ENCODE data around the gene COTL1. TPM values are rescaled to one million over a fixed set of nuclear protein-coding genes. Genes with fewer than 3 reads are reported as not detected.
A peak's percentile ranks its signal among the peaks of the same experiment; 100 is the strongest.

Gene COTL1
- total and polyA plus RNA-seq, 9 donors: 13.8 to 46.4 (median 29.3) TPM

DNA sequence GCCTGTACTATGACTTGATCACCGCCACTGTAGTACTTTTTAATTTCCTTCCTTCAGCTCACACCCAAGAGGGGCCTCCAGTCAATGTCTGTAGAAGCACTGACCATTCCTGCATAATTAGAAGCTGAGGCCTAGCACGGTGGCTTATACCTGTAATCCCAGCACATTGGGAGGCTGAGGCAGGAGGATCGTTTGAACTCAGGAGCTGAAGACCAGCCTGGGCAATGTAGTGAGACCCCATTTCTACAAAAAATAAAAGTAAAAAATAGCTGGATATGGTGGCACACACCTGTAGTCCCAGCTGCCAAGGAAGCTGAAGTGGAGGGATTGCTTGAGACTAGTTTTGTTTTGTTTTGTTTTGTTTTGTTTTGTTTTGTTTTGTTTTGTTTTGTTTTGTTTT is 36.4 kb upstream of the COTL1 start:
- DNase-seq: no peak
- intact Hi-C loops (cut with DNase I): no loop called here
- H3K27me3 ChIP-seq: no peaks in the 10 kb centered on the region
- WGBS, 3 donors: 89 to 92% (median 90%) methylated on average over 3 of the region's 3 CpGs
- TF ChIP-seq POLR2A (IDR thresholded peaks at IDR 0.05) (no peak), EP300 (IDR thresholded peaks at IDR 0.05) (no peak)
- TF ChIP-seq, protein P1, sequence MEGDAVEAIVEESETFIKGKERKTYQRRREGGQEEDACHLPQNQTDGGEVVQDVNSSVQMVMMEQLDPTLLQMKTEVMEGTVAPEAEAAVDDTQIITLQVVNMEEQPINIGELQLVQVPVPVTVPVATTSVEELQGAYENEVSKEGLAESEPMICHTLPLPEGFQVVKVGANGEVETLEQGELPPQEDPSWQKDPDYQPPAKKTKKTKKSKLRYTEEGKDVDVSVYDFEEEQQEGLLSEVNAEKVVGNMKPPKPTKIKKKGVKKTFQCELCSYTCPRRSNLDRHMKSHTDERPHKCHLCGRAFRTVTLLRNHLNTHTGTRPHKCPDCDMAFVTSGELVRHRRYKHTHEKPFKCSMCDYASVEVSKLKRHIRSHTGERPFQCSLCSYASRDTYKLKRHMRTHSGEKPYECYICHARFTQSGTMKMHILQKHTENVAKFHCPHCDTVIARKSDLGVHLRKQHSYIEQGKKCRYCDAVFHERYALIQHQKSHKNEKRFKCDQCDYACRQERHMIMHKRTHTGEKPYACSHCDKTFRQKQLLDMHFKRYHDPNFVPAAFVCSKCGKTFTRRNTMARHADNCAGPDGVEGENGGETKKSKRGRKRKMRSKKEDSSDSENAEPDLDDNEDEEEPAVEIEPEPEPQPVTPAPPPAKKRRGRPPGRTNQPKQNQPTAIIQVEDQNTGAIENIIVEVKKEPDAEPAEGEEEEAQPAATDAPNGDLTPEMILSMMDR (IDR thresholded peaks at IDR 0.05): no peak
- no peaks in the 10 kb centered on the region for H3K36me3 ChIP-seq
- peaks cover 2% of the 10 kb centered on the region for H3K4me1 ChIP-seq (ENCODE audit: insufficient read depth)
- H3K9me3 ChIP-seq: no peaks in the 10 kb centered on the region
- H3K4me3 ChIP-seq: no peak overlapping the region
- no peak overlapping the region for H3K27ac ChIP-seq

DNA sequence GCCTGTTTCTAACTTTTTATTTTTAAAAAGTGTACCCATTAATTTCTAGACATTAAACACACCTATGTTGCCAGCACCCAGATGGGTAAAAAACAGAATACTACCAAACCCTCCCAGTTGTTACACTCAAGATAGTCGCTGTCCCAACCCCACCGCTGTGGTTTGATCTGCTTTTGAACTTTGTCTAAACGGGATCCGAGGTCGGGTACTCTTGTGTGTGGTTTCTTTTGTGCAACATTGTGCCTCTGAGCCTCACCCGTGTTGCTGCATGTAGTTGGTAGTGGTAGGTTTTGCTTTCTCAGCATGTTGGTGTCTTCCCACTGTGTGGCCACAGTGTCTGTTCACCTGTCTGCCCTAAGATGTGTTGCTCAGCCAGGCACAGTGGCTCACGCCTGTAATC is 34.7 kb upstream of the COTL1 start:
- no peak for DNase-seq
- TF ChIP-seq POLR2A (IDR thresholded peaks at IDR 0.05) (no peak), EP300 (IDR thresholded peaks at IDR 0.05) (no peak)
- TF ChIP-seq, protein P1 (IDR thresholded peaks at IDR 0.05): no peak
- intact Hi-C loops (cut with DNase I): no loop called here
- no peak overlapping the region for H3K27ac ChIP-seq
- no peaks in the 10 kb centered on the region for H3K9me3 ChIP-seq
- H3K4me1 ChIP-seq (ENCODE audit: insufficient read depth): peaks cover 4% of the 10 kb centered on the region
- 87 to 89% (median 88%) methylated on average over 7 of the region's 7 CpGs for WGBS, 3 donors
- no peaks in the 10 kb centered on the region for H3K36me3 ChIP-seq
- no peak overlapping the region for H3K4me3 ChIP-seq
- H3K27me3 ChIP-seq: no peaks in the 10 kb centered on the region

DNA sequence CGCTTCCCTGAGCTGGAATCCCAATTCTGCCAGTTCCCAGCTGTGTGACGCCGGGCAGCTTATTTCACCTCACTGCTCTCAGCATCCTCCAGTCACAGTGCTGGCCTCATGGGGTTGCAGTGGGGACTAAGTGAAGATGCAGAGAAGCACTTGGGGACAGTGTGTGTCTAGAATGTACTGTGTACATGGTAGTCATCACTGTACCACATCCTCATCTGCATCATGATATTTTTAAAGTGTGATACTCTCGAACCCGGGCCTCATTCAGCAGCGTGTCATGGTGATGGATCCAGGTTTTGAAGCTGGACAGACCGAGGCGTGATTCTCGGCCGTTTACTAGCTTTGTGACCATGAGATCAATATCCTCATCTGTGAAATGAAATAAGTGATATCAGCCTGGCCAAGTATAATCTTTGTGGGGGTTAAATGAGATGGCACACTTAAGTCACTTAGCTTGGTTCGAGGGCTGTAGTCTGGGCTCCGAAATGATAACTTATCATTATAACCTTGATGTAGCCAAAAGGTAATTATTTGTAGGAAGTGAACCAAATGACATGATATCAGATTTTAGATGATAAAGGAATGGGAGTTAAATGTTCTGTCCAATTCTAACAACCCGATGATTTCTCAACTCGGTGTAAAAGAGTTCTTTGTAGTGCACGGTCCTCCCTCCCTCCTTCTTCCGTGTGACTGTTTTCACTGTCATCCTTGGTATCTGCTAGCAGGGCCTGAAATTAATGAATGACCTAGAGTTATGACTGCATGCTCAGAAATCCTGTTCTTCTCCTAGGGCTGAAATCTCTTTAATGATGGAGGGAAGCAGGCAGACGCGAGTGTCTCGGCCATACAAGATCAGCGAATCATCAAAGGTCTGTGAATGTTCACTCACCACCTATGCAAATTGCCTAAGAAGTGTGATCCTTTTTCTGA is 32.4 kb upstream of the COTL1 start:
- H3K9me3 ChIP-seq: no peaks in the 10 kb centered on the region
- no peaks in the 10 kb centered on the region for H3K36me3 ChIP-seq
- WGBS, 3 donors: 85 to 92% (median 88%) methylated on average over 20 of the region's 20 CpGs
- H3K27ac ChIP-seq: no peak overlapping the region
- intact Hi-C loops (cut with DNase I): no loop called here
- H3K27me3 ChIP-seq: no peaks in the 10 kb centered on the region
- H3K4me3 ChIP-seq: no peak overlapping the region
- H3K4me1 ChIP-seq (ENCODE audit: insufficient read depth): peaks cover 4% of the 10 kb centered on the region
- DNase-seq: no peak
- TF ChIP-seq, protein P1 (IDR thresholded peaks at IDR 0.05): no peak
- TF ChIP-seq EP300 (IDR thresholded peaks at IDR 0.05) (no peak), POLR2A (IDR thresholded peaks at IDR 0.05) (no peak)

DNA sequence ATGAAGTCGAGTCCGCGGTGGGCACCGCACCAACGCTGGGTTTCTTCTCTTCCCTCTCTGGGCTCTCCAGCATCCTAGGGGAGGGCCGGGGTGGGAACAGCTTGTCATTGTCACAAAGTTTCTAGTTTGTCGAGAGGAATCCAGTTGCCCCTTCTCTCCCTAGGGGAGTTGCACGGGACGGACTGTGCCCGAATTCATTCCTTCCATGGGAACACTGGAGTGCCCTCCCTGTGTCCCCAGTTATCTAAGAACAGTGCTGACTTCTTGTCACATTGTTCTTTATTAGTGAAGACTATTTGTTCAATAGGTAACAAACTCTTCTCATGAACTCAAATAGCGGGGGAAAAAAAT is 31.6 kb upstream of the COTL1 start:
- Histone ChIP-seq H3K9me3 (no peaks in the 10 kb centered on the region), H3K27me3 (no peaks in the 10 kb centered on the region), H3K4me3 (peak overlapping the region; percentile 48), H3K27ac (peak overlapping the region in 1 of 2 donors; percentile 69), H3K36me3 (no peaks in the 10 kb centered on the region), H3K4me1 (ENCODE audit: insufficient read depth) (peaks cover 4% of the 10 kb centered on the region)
- TF ChIP-seq POLR2A (IDR thresholded peaks at IDR 0.05): no peak
- no peak for TF ChIP-seq EP300 (IDR thresholded peaks at IDR 0.05)
- TF ChIP-seq, protein P1 (IDR thresholded peaks at IDR 0.05): no peak
- WGBS, 3 donors: 57 to 63% (median 60%) methylated on average over 11 of the region's 11 CpGs
- no peak for DNase-seq
- intact Hi-C loops (cut with DNase I): no loop called here

All from ovary (tissue), 9 donors.